ENCODE results near the gene THAP3.

Gene THAP3

GRCh38 chr1:6581561-6582305, 42.9 kb upstream of the THAP3 start:
- H3K9me2 ChIP-seq (replicated peaks; ENCODE audit: low read depth, low read length), result no peaks in the 10 kb centered on the region
- no peak for TF ChIP-seq CTCF (conservative IDR thresholded peaks at IDR 0.05; ENCODE audit: low read length)
- TF ChIP-seq EZH2phosphoT487 (IDR thresholded peaks at IDR 0.05; ENCODE audit: borderline replicate concordance), result no peak
- peaks cover 26% of the 10 kb centered on the region for H3K79me2 ChIP-seq (ENCODE audit: insufficient read depth, low read length)
- H3K4me2 ChIP-seq (ENCODE audit: low read depth, low read length, poor library complexity, severe bottlenecking), result peak overlapping the region; percentile 88
- H3K9me3 ChIP-seq (ENCODE audit: insufficient read depth, low read depth, low read length), result no peaks in the 10 kb centered on the region
- H4K20me1 ChIP-seq (ENCODE audit: insufficient read depth, low read length, poor library complexity, severe bottlenecking), result peaks cover 20% of the 10 kb centered on the region
- no peaks in the 10 kb centered on the region for H3K27me3 ChIP-seq (ENCODE audit: insufficient read depth, low read length, poor library complexity, severe bottlenecking)
- H3F3A ChIP-seq (ENCODE audit: low read depth), result no peaks in the 10 kb centered on the region
- H2AFZ ChIP-seq (ENCODE audit: low read length), result no peak overlapping the region
- H3K4me3 ChIP-seq (ENCODE audit: low read length, poor library complexity, severe bottlenecking), result peak overlapping the region; percentile 83
- peaks cover 17% of the 10 kb centered on the region for H3K4me1 ChIP-seq (ENCODE audit: insufficient read depth, low read length, poor library complexity, severe bottlenecking)
- H3K9ac ChIP-seq (ENCODE audit: low read depth, low read length, poor library complexity, severe bottlenecking), result peak overlapping the region; percentile 44
- no peaks in the 10 kb centered on the region for H3K36me3 ChIP-seq (ENCODE audit: insufficient read depth, low read length)

- Histone ChIP-seq H3K9me3 (ENCODE audit: insufficient read depth, low read depth, low read length) (no peaks in the 10 kb centered on the region), H3K4me3 (ENCODE audit: low read length, poor library complexity, severe bottlenecking) (peak overlapping the region; percentile 83), H2AFZ (ENCODE audit: low read length) (no peak overlapping the region), H4K20me1 (ENCODE audit: insufficient read depth, low read length, poor library complexity, severe bottlenecking) (peaks cover 20% of the 10 kb centered on the region), H3K4me2 (ENCODE audit: low read depth, low read length, poor library complexity, severe bottlenecking) (peak overlapping the region; percentile 88), H3K79me2 (ENCODE audit: insufficient read depth, low read length) (peaks cover 26% of the 10 kb centered on the region), H3F3A (ENCODE audit: low read depth) (no peaks in the 10 kb centered on the region), H3K9me2 (replicated peaks; ENCODE audit: low read depth, low read length) (no peaks in the 10 kb centered on the region), H3K36me3 (ENCODE audit: insufficient read depth, low read length) (no peaks in the 10 kb centered on the region), H3K4me1 (ENCODE audit: insufficient read depth, low read length, poor library complexity, severe bottlenecking) (peaks cover 17% of the 10 kb centered on the region), H3K27me3 (ENCODE audit: insufficient read depth, low read length, poor library complexity, severe bottlenecking) (no peaks in the 10 kb centered on the region), H3K9ac (ENCODE audit: low read depth, low read length, poor library complexity, severe bottlenecking) (peak overlapping the region; percentile 44)
- no peak for TF ChIP-seq CTCF (conservative IDR thresholded peaks at IDR 0.05; ENCODE audit: low read length)
- TF ChIP-seq EZH2phosphoT487 (IDR thresholded peaks at IDR 0.05; ENCODE audit: borderline replicate concordance), result no peak
Measured at GRCh38 chr1:6582370-6582769, 42.3 kb upstream of the THAP3 start.

- H3K4me1 ChIP-seq (ENCODE audit: insufficient read depth, low read length, poor library complexity, severe bottlenecking), result peaks cover 17% of the 10 kb centered on the region
- H3K9ac ChIP-seq (ENCODE audit: low read depth, low read length, poor library complexity, severe bottlenecking), result no peak overlapping the region
- no peak overlapping the region for H3K4me3 ChIP-seq (ENCODE audit: low read length, poor library complexity, severe bottlenecking)
Measured at GRCh38 chr1:6584126-6585080, 40.3 kb upstream of the THAP3 start.

More at GRCh38 chr1:6584126-6585080, 40.3 kb upstream of the THAP3 start:
- no peak overlapping the region for H3K4me2 ChIP-seq (ENCODE audit: low read depth, low read length, poor library complexity, severe bottlenecking)
- TF ChIP-seq CTCF (conservative IDR thresholded peaks at IDR 0.05; ENCODE audit: low read length) (no peak), EZH2phosphoT487 (IDR thresholded peaks at IDR 0.05; ENCODE audit: borderline replicate concordance) (no peak)
- peaks cover 11% of the 10 kb centered on the region; the same call in 1 of the 2 replicates for H3K36me3 ChIP-seq (ENCODE audit: insufficient read depth, low read length)
- H2AFZ ChIP-seq (ENCODE audit: low read length), result no peak overlapping the region
- peaks cover 20% of the 10 kb centered on the region for H4K20me1 ChIP-seq (ENCODE audit: insufficient read depth, low read length, poor library complexity, severe bottlenecking)
- no peaks in the 10 kb centered on the region for H3K9me2 ChIP-seq (replicated peaks; ENCODE audit: low read depth, low read length)
- peaks cover 26% of the 10 kb centered on the region for H3K79me2 ChIP-seq (ENCODE audit: insufficient read depth, low read length)
- H3F3A ChIP-seq (ENCODE audit: low read depth), result no peaks in the 10 kb centered on the region
- H3K9me3 ChIP-seq (ENCODE audit: insufficient read depth, low read depth, low read length), result no peaks in the 10 kb centered on the region
- H3K27me3 ChIP-seq (ENCODE audit: insufficient read depth, low read length, poor library complexity, severe bottlenecking), result no peaks in the 10 kb centered on the region
